Erythroblast (primary cell): ENCODE measurements around the gene COL6A1.

Experiments
- GATA1 ChIP-seq: IDR thresholded peaks from 2 replicates; pipeline ENCODE4 v1.6.1; 2011; ENCODE audit warnings: low read depth, mild to moderate bottlenecking, control low read depth, low read length, moderate library complexity
- POLR2A ChIP-seq: IDR thresholded peaks from 2 replicates; pipeline ENCODE4 v1.6.1; 2011; ENCODE audit warnings: mild to moderate bottlenecking, low read length

- no peak for TF ChIP-seq POLR2A
- no peak for TF ChIP-seq GATA1
Observed at GRCh38 chr21:46032100-46032499, 50.5 kb downstream of the COL6A1 start.
